ENCODE measurements around the gene SNW1.

GRCh38 chr14:77790566-77791224 lies 29.7 kb upstream of the SNW1 start:
- no peak for TF ChIP-seq POLR2AphosphoS5 (IDR thresholded peaks at IDR 0.05; ENCODE audit: low read depth, low read length)
- TF ChIP-seq SIN3A (IDR thresholded peaks at IDR 0.05; ENCODE audit: borderline replicate concordance, insufficient read depth, low read length) = no peak
